ENCODE data around the gene TRIM15.
"Not testable (repeated sequence)": the region's sequence is repeated elsewhere in the genome, so short reads cannot be mapped to it uniquely, and the experiment has no call there.

TRIM15 gene

DNA sequence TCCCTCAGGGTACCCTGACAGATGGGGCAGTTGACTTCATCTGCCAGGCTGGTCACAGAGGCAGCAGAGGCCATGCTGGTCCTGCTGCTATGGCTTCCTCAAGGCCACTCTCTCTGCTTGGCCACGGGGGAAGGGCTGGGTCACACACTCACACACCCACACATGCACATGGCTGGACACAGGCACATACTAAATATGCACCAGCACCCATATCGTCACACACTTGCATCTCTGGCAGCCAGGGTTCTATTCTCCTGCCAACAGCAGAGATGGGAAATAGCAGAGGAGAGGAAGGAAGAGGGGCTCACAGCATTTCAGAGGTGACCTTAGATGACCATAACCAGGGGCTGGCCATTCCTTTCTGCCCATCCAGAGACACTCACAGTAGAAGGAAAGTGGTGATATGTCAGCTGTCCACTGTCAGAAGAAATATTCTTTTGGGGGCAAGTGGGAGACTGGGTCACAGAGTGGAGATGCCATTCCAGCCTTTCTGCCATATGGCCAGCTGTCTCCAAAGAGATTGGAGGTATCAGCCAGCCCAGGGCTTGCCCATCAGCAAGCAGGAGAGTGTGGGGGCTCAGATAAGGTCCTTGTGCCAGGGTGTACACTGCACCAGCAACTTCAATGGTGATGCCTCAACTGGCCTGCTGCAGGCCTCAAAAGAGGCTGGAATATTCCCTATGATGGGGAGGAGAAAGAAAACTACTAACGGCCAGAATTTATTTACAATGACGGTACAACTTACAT lies 2.4 kb upstream of the TRIM15 start, which contains the start of gene TRIM10:
TRIM10 (minus strand) TSS at position 427 of the 747 bp plus-strand sequence; CDS start at position 74, 353 bp downstream.
- in situ Hi-C loops (cut with HindIII; ENCODE audit: low pct_unique_long_range_greater_than_20kb, low sequenced_read_pairs): no loop called here
- no peak for TF ChIP-seq JUND (IDR thresholded peaks at IDR 0.05; ENCODE audit: low read depth)
- DNase-seq (ENCODE audit: low read depth in 1 of 2, low spot score in 1 of 2): no peak

DNA sequence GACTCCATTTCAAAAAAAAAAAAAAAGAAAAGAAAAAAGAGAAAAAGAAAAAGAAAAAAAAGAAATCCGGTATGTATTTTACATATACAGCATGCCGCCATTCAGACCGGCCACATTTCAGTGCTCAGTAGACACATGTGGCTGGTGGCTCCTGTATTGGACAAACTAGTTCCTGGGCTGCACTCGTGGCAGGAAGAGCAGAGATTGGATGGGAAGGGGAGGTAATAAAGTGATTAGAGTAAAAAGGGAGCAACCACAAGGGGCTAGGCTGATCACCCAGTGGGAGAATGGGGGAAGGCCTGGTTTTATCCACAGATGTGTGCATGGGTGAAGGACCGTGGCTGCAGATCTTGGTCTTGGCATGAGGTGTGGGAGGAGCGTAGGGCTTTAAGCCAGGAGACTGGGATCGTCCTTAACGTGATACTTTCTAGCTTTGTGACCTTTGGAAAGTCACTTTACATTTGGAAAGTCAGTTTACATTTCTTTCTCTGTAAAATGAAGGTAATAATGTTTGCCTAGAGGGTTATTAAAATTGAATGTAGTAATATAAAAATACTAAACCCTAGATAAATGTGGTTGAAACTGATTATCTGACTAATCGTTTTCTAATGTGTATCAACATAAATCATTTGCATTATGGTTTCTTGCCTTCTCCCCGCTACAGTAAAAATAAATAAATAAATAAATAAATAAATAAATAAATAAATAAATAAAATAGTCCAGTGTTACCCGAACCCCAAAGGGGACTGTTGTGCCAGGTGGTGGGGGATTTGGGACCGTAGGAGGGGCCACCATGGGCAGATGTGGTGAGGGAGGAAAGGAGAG lies 869 bp upstream of the TRIM15 start:
- DNase-seq (ENCODE audit: low read depth in 1 of 2, low spot score in 1 of 2): no peak
- in situ Hi-C loops (cut with HindIII; ENCODE audit: low pct_unique_long_range_greater_than_20kb, low sequenced_read_pairs): no loop called here
- TF ChIP-seq JUND (IDR thresholded peaks at IDR 0.05; ENCODE audit: low read depth): no peak

DNA sequence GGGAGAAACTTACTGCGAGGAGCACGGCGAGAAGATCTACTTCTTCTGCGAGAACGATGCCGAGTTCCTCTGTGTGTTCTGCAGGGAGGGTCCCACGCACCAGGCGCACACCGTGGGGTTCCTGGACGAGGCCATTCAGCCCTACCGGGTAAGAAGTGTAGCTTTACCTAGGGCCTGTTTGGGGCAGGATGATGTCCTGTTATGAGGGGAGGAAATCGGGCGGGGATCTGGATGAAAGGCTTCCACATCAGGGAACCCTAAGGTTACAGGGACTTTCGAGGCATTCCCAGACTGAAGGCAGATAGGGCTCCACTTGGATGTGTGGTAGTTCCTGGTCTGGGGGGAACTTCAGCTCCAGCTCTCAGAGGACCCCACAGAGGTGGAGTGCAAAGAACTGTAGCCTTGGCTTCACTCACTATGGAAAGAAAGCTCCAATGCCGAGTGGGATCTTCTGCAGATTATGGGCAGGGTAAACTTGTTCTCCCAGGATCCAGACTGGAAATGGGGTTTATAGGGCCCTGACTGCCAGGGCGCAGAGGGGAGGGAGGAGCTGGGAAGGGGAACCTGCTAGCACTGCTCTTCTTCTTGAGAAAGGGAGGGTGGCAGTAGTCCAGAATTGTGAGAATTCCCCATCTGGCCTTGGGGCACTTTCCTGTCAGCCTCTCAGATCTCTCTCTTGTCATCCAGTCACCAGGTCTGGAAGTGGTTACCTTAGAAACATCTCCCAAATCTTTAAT lies 740 bp downstream of the TRIM15 start:
- in situ Hi-C loops (cut with HindIII; ENCODE audit: low pct_unique_long_range_greater_than_20kb, low sequenced_read_pairs): no loop called here
- no peak for TF ChIP-seq JUND (IDR thresholded peaks at IDR 0.05; ENCODE audit: low read depth)
- DNase-seq (ENCODE audit: low read depth in 1 of 2, low spot score in 1 of 2): no peak

DNA sequence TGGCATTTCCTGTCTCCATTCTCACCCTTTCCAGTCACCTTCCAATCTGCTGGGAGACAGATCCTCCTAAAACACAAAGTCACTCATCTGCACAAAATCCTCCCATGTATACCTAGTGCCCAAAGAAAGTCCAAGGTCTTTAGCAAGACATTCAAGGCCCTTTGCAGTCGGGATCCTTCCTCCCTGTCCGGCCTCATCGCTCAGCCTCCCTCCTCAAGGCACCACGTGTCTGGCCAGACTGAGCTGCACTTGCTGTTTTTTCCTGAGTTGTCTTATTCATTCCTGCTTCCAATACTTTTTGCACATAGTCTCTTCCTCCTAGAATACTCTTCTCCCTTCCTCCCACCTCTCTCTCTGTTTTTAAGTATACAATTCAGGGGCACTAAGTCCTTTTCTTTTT lies 1.4 kb downstream of the TRIM15 start:
- no peak for TF ChIP-seq JUND (IDR thresholded peaks at IDR 0.05; ENCODE audit: low read depth)
- in situ Hi-C loops (cut with HindIII; ENCODE audit: low pct_unique_long_range_greater_than_20kb, low sequenced_read_pairs): no loop called here

DNA sequence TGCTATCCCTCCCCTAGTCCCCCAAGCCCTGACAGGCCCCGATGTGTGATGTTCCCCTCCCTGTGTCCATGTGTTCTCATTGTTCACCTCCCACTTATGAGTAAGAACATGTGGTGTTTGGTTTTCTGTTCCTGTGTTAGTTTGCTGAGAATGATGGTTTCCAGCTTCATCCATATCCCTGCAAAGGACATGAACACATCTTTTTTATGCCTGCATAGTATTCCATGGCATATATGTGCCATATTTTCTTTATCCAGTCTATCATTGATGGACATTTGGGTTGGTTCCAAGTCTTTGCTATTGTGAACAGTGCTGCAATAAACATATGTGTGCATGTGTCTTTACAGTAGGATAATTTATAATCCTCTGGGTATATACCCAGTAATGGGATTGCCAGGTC lies 1.9 kb downstream of the TRIM15 start:
- DNase-seq (ENCODE audit: low read depth in 1 of 2, low spot score in 1 of 2); in situ Hi-C loops (cut with HindIII; ENCODE audit: low pct_unique_long_range_greater_than_20kb, low sequenced_read_pairs): not testable (repeated sequence)

More for the DNA sequence above, 1.4 kb downstream of the TRIM15 start:
- DNase-seq (ENCODE audit: low read depth in 1 of 2, low spot score in 1 of 2): no peak

DNA sequence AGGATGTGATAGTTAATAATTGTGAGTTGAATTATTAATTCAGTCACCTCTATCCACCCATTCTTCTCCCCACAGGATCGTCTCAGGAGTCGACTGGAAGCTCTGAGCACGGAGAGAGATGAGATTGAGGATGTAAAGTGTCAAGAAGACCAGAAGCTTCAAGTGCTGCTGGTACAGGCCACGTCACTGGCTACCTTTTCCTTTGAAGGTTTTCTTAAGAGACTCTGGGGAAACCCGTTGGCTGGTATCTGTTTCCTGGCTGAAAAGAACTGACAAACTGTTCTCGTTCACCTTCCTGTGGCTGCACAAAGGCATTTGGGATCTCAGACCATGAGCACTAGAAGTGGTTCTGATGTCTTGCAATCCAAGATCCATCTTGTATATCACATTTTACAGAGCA lies 3.8 kb downstream of the TRIM15 start:
- DNase-seq (ENCODE audit: low read depth in 1 of 2, low spot score in 1 of 2): no peak
- TF ChIP-seq JUND (IDR thresholded peaks at IDR 0.05; ENCODE audit: low read depth): no peak
- in situ Hi-C loops (cut with HindIII; ENCODE audit: low pct_unique_long_range_greater_than_20kb, low sequenced_read_pairs): no loop called here

DNA sequence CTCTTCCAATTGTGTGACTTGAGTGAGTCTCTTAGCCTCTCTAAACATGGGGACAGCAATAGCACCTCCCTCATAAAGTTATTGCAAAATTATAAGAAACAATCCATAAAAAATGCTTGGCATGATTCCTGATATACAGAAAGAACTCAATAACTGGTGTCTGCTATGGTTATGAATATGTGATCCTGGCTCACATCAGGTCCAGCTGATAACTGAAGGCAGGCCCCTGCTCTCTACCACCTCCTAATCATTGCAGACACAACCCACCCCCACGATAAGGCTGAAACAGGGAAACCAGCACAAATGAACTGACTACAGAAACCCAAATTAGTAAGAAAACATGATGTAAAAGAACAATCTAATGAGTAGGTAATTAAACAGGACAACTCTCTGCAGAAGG lies 5.4 kb downstream of the TRIM15 start:
- DNase-seq (ENCODE audit: low read depth in 1 of 2, low spot score in 1 of 2): no peak
- in situ Hi-C loops (cut with HindIII; ENCODE audit: low pct_unique_long_range_greater_than_20kb, low sequenced_read_pairs): no loop called here
- TF ChIP-seq JUND (IDR thresholded peaks at IDR 0.05; ENCODE audit: low read depth): no peak

DNA sequence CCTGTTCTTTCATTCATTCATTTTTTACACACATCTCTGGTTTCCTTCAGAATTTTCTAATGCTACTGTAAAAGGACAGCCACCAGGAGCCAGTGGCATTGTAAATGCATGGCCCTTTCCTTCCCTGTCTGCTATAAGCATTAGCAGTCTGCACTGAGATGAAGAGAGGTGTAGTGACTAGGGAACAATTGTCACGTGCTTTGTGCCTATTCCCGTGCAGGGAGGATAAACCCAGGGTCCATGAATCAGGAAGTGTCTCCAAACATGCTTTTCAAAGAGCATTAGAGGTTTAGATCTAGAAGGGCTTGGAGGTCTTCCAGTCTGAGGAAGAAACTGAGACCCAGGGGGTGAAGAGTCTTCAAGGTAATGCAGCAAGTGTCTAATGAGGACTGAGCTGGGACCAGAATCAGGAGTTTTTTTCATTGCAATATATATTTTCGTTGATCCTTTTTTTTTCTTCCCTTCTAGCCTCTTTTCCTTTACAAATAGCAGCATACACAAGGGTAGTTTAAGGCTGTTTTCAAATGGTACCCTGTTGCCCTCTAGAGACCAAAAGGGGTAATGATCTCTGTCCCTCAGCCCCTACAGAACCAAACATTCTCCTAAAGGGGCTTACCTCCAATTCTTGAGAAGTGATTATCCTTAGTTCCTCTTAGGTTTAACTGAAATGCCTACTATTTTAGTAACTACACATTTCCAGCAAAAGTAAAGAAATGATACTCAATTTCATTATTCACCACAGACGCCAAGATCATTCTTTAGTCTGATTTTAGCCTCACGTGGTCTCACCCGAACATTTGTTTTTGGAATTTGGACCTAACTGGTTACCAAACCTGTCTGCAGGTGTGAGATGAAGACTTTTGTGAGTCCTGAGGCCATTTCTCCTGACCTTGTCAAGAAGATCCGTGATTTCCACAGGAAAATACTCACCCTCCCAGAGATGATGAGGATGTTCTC lies 6.6 kb downstream of the TRIM15 start:
- TF ChIP-seq JUND (IDR thresholded peaks at IDR 0.05; ENCODE audit: low read depth): no peak
- in situ Hi-C loops (cut with HindIII; ENCODE audit: low pct_unique_long_range_greater_than_20kb, low sequenced_read_pairs): no loop called here
- peak; percentile 55 to 63 for DNase-seq (ENCODE audit: low read depth in 1 of 2, low spot score in 1 of 2)

DNA sequence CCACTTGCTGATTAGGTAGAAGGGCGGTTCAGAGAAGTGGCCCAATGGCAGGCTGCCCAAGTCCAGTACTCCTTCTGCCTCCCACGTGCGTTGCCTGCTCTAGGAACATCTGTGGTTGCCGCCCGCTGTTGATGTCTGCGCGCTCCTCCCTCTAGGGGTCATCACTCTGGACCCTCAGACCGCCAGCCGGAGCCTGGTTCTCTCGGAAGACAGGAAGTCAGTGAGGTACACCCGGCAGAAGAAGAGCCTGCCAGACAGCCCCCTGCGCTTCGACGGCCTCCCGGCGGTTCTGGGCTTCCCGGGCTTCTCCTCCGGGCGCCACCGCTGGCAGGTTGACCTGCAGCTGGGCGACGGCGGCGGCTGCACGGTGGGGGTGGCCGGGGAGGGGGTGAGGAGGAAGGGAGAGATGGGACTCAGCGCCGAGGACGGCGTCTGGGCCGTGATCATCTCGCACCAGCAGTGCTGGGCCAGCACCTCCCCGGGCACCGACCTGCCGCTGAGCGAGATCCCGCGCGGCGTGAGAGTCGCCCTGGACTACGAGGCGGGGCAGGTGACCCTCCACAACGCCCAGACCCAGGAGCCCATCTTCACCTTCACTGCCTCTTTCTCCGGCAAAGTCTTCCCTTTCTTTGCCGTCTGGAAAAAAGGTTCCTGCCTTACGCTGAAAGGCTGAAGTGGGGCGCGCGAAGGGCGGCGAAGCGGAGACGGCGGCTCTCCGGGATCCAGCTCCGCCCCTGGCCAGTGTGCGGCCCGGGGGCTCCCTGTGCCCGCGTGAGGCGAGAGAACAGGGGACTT lies 8.5 kb downstream of the TRIM15 start:
- DNase-seq (ENCODE audit: low read depth in 1 of 2, low spot score in 1 of 2): no peak
- no peak for TF ChIP-seq JUND (IDR thresholded peaks at IDR 0.05; ENCODE audit: low read depth)
- in situ Hi-C loops (cut with HindIII; ENCODE audit: low pct_unique_long_range_greater_than_20kb, low sequenced_read_pairs): no loop called here

DNA sequence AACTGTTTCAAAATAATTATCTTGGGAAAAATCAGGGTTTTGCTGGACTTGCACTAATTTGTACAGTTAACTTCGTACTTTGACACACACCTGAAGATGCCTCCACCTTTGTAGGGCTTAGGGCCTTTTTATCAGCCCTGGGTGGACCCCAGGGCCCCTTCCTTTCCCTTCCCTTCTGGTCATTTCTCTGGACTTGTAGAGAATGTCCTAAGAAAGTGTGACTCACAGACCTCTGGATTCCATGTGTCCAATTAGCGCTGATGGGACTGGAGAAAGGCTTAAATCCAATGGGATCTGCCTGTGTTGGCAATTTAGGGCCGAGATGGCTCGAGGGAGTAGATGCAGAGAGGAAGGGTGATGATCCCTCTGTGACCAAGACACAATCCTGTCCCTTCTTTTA lies 9.3 kb downstream of the TRIM15 start:
- in situ Hi-C loops (cut with HindIII; ENCODE audit: low pct_unique_long_range_greater_than_20kb, low sequenced_read_pairs): no loop called here
- no peak for TF ChIP-seq JUND (IDR thresholded peaks at IDR 0.05; ENCODE audit: low read depth)
- DNase-seq (ENCODE audit: low read depth in 1 of 2, low spot score in 1 of 2): no peak

DNA sequence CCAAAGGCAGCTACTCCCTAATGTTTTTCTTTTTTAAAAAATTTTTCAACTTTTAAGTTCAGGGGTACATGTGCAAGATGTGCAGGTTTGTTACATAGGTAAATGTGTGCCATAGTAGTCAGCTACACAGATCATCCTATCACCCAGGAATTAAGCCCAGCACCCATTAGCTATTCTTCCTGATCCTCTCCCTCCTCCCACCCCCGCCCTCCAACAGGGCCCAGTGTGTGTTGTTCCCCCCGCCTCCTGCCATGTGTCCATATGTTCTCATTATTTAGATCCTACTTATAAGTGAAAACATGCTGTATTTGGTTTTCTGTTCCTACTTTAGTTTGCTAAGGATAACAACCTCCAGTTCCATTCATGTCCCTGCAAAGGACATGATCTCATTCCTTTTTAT lies 12.4 kb downstream of the TRIM15 start:
- TF ChIP-seq JUND (IDR thresholded peaks at IDR 0.05; ENCODE audit: low read depth): no peak
- in situ Hi-C loops (cut with HindIII; ENCODE audit: low pct_unique_long_range_greater_than_20kb, low sequenced_read_pairs): no loop called here
- no peak for DNase-seq (ENCODE audit: low read depth in 1 of 2, low spot score in 1 of 2)

Data from T47D (cell line).